Panc1 (cell line): ENCODE measurements around the gene PLAU. TPM values are rescaled to one million over a fixed set of nuclear protein-coding genes. Genes with fewer than 3 reads are reported as not detected.
A peak's percentile ranks its signal among the peaks of the same experiment; 100 is the strongest.

ENCODE experiments used
- ATAC-seq: fragments of 200-7000 bp; cut with Tn5 transposase; 2 replicates; pipeline ENCODE4 v1.9.1; 2020; ENCODE audit warnings: mild to moderate bottlenecking, moderate library complexity
- BruUV-seq: library from RNA; stranded (reverse); fragments of 400-500 nt; replicated peaks from 2 replicates; lab custom pipeline; 2021; lab: Mats Ljungman, UMichigan
- CTCF ChIA-PET: fragments of 300-600 bp; sonication (Branson Sonifier 250); formaldehyde crosslinking; loops from one replicate; lab custom pipeline; 2022; ENCODE audit warnings: antibody characterized with exemption; lab: Charles Lee
- POLR2A ChIA-PET: fragments of 300-600 bp; sonication (Branson Sonifier 250); formaldehyde crosslinking; loops from one replicate; lab custom pipeline; 2022; ENCODE audit warnings: antibody characterized with exemption; lab: Charles Lee
- DNase-seq: peaks from one replicate; pipeline ENCODE4 v3.0.0-alpha.2; 2010; ENCODE audit warnings: low read depth, low spot score
- H3K27ac ChIP-seq: 2 replicates; pipeline ENCODE4 v1.5.1; 2011; ENCODE audit warnings: mild to moderate bottlenecking, low read length, inconsistent platforms
- H3K27me3 ChIP-seq: fragments of 200-500 bp; sonication (Bioruptor generic); 2 replicates; pipeline ENCODE4 v1.6.0; 2014; ENCODE audit warnings: low read length, inconsistent platforms; ENCODE audit not compliant: control insufficient read depth, insufficient read depth
- H3K36me3 ChIP-seq: fragments of 200-500 bp; sonication (Bioruptor generic); 2 replicates; pipeline ENCODE4 v1.5.1; 2014; ENCODE audit warnings: inconsistent platforms, mild to moderate bottlenecking, low read length, moderate library complexity; ENCODE audit not compliant: control insufficient read depth, insufficient read depth
- H3K4me1 ChIP-seq: 2 replicates; pipeline ENCODE4 v1.5.1; 2011; ENCODE audit warnings: inconsistent platforms, mild to moderate bottlenecking, low read length, moderate library complexity; ENCODE audit not compliant: control insufficient read depth, insufficient read depth
- H3K4me3 ChIP-seq, 2 experiments: 2 replicates each; pipeline ENCODE4 v1.5.1; 2011 to 2012; ENCODE audit warnings: low read depth in 2 of 2, low read length in 2 of 2, mild to moderate bottlenecking in 2 of 2, inconsistent platforms in 1 of 2, moderate library complexity in 1 of 2
- H3K9me3 ChIP-seq: fragments of 200-500 bp; sonication (Bioruptor generic); 2 replicates; pipeline ENCODE4 v1.5.1; 2014; ENCODE audit warnings: low read depth, mild to moderate bottlenecking, inconsistent platforms, low read length, moderate library complexity; ENCODE audit not compliant: control insufficient read depth, insufficient read depth
- CTCF ChIP-seq: fragments of 450-650 bp; IDR thresholded peaks from 2 replicates; pipeline ENCODE4 v1.5.1; 2017; ENCODE audit warnings: mild to moderate bottlenecking
- POLR2AphosphoS5 ChIP-seq: IDR thresholded peaks from 2 replicates; pipeline ENCODE4 v1.6.1; 2012; ENCODE audit warnings: mild to moderate bottlenecking, low read depth, low read length, moderate library complexity
- REST ChIP-seq, 2 experiments: IDR thresholded peaks; 2 replicates each; pipeline ENCODE4 v1.6.1; 2011 to 2012; ENCODE audit warnings: low read depth in 2 of 2, control low read depth in 1 of 2, low read length in 1 of 2, mild to moderate bottlenecking in 1 of 2, moderate library complexity in 1 of 2; ENCODE audit not compliant: insufficient read depth in 1 of 2
- SIN3A ChIP-seq: IDR thresholded peaks from 2 replicates; pipeline ENCODE4 v1.6.1; 2012; ENCODE audit warnings: low read depth, mild to moderate bottlenecking, low read length, moderate library complexity, borderline replicate concordance; ENCODE audit not compliant: insufficient read depth
- TCF7L2 ChIP-seq: IDR thresholded peaks from 2 replicates; pipeline ENCODE4 v1.6.1; 2011; ENCODE audit warnings: mild to moderate bottlenecking, low read depth, low read length, inconsistent platforms
- in situ Hi-C: cut with HindIII; loops from 2 replicates; pipeline ENCODE4 v1.10.0; 2016; ENCODE audit warnings: low sequenced_read_pairs, low pct_unique_long_range_greater_than_20kb
- intact Hi-C: fragments of 100-400 bp; cut with micrococcal nuclease; formaldehyde crosslinking; loops from one replicate; pipeline ENCODE4 v1.10.0; 2022; ENCODE audit not compliant: unreplicated experiment
- total RNA-seq: library from RNA; stranded (reverse); gene quantifications from one replicate; pipeline ENCODE4 v1.2.1, GENCODE V29; 2021; ENCODE audit not compliant: unreplicated experiment

PLAU gene
- total RNA-seq, 1 experiment from 2014 or later: 305 TPM

- no peak for TF ChIP-seq SIN3A
- TF ChIP-seq CTCF: no peak
- TF ChIP-seq POLR2AphosphoS5: no peak
- TF ChIP-seq REST (IDR thresholded peaks at IDR 0.05; ENCODE audit: insufficient read depth in 1 of 2, low read depth in 2 of 2, low read length in 1 of 2): no peak
- TF ChIP-seq TCF7L2: no peak
- intact Hi-C loops (no loop called here), in situ Hi-C loops (no loop called here)
- peaks cover 3% of the 10 kb centered on the region; the same call in 1 of the 2 replicates for H3K4me1 ChIP-seq
- no peaks in the 10 kb centered on the region for H3K9me3 ChIP-seq
- no peak for DNase-seq
- H3K36me3 ChIP-seq: no peaks in the 10 kb centered on the region
- ATAC-seq: no peak
- CTCF ChIA-PET: interaction anchor here (1.0 kb wide), 2 partner anchors 8 to 42 kb away, joined by 3 to 7 read pairs; no protein-coding TSS in a partner anchor
- no TSS peak for BruUV-seq
- H3K27me3 ChIP-seq: no peaks in the 10 kb centered on the region
- POLR2A ChIA-PET: interaction anchor here (0.7 to 1.3 kb wide), 2 partner anchors 10 to 20 kb away, joined by 3 read pairs; no protein-coding TSS in a partner anchor
- H3K27ac ChIP-seq: peak overlapping the region; percentile 48; the same call in 1 of the 2 replicates
- H3K4me3 ChIP-seq: no peak overlapping the region
Observed at GRCh38 chr10:73898730-73899410, 12.1 kb upstream of the PLAU start.

- BruUV-seq: no TSS peak
- POLR2A ChIA-PET: interaction anchor here (0.6 to 1.3 kb wide), 3 partner anchors 10 to 21 kb away, joined by 3 read pairs; no protein-coding TSS in a partner anchor
- no peak overlapping the region for H3K4me3 ChIP-seq
- peak overlapping the region; percentile 48; the same call in 1 of the 2 replicates for H3K27ac ChIP-seq
- no peaks in the 10 kb centered on the region for H3K9me3 ChIP-seq
- no peaks in the 10 kb centered on the region for H3K27me3 ChIP-seq
- TF ChIP-seq POLR2AphosphoS5 (no peak), TCF7L2 (no peak), CTCF (no peak), REST (IDR thresholded peaks at IDR 0.05; ENCODE audit: insufficient read depth in 1 of 2, low read depth in 2 of 2, low read length in 1 of 2) (no peak), SIN3A (no peak)
- H3K36me3 ChIP-seq: no peaks in the 10 kb centered on the region
- peaks cover 3% of the 10 kb centered on the region; the same call in 1 of the 2 replicates for H3K4me1 ChIP-seq
- DNase-seq: no peak
- no peak for ATAC-seq
- in situ Hi-C loops: no loop called here
- CTCF ChIA-PET: interaction anchor here (1.0 kb wide), 2 partner anchors 8 to 42 kb away, joined by 3 to 7 read pairs; no protein-coding TSS in a partner anchor
- intact Hi-C loops: no loop called here
Observed at GRCh38 chr10:73899423-73899822, 11.5 kb upstream of the PLAU start.
